H9 (cell line): ENCODE data around the gene RADIL. TPM values are rescaled to one million over a fixed set of nuclear protein-coding genes. Genes with fewer than 3 reads are reported as not detected.

Source experiments
- DNase-seq: peaks from one replicate; pipeline ENCODE4 v3.0.0-alpha.2; 2017
- H2AFZ ChIP-seq: one replicate; pipeline ENCODE4 v1.6.1; 2013; ENCODE audit warnings: mild to moderate bottlenecking, low read length, control low read depth, moderate library complexity
- H2AK5ac ChIP-seq: 2 replicates; pipeline ENCODE4 v1.6.1; 2013; ENCODE audit warnings: low read length, control low read depth, mixed read lengths; ENCODE audit not compliant: insufficient read length
- H2BK120ac ChIP-seq: one replicate; pipeline ENCODE4 v1.6.1; 2013; ENCODE audit warnings: low read depth, mild to moderate bottlenecking, low read length, control low read depth, inconsistent platforms; ENCODE audit not compliant: poor library complexity, severe bottlenecking
- H2BK12ac ChIP-seq: 2 replicates; pipeline ENCODE4 v1.6.1; 2013; ENCODE audit warnings: low read length, control low read depth, mixed read lengths, low read depth; ENCODE audit not compliant: insufficient read length
- H2BK15ac ChIP-seq: 2 replicates; pipeline ENCODE4 v1.6.1; 2013; ENCODE audit warnings: low read depth, low read length, control low read depth
- H2BK20ac ChIP-seq: one replicate; pipeline ENCODE4 v1.6.1; 2013; ENCODE audit warnings: low read depth, mild to moderate bottlenecking, low read length, control low read depth, inconsistent platforms; ENCODE audit not compliant: poor library complexity, severe bottlenecking
- H2BK5ac ChIP-seq: 2 replicates; pipeline ENCODE4 v1.6.1; 2013; ENCODE audit warnings: low read length, control low read depth, mixed read lengths; ENCODE audit not compliant: insufficient read length
- H3K14ac ChIP-seq: 2 replicates; pipeline ENCODE4 v1.6.1; 2013; ENCODE audit warnings: low read length, control low read depth; ENCODE audit not compliant: insufficient read depth
- H3K18ac ChIP-seq: 2 replicates; pipeline ENCODE4 v1.6.1; 2013; ENCODE audit warnings: low read depth, mild to moderate bottlenecking, mixed read lengths, low read length, control low read depth; ENCODE audit not compliant: insufficient read length
- H3K23ac ChIP-seq: 2 replicates; pipeline ENCODE4 v1.6.1; 2013; ENCODE audit warnings: low read length, control low read depth, mixed read lengths, low read depth; ENCODE audit not compliant: insufficient read length
- H3K23me2 ChIP-seq: 2 replicates; pipeline ENCODE4 v1.6.1; 2013; ENCODE audit warnings: low read depth, mild to moderate bottlenecking, mixed read lengths, low read length, control low read depth; ENCODE audit not compliant: insufficient read length, poor library complexity, severe bottlenecking
- H3K27ac ChIP-seq: 2 replicates; pipeline ENCODE4 v1.5.1; 2013; ENCODE audit warnings: low read length, control low read depth, mixed read lengths, low read depth; ENCODE audit not compliant: insufficient read length
- H3K27me3 ChIP-seq: 2 replicates; pipeline ENCODE4 v1.6.1; 2013; ENCODE audit warnings: low read length, control low read depth, inconsistent platforms; ENCODE audit not compliant: insufficient read depth
- H3K4ac ChIP-seq: 2 replicates; pipeline ENCODE4 v1.6.1; 2013; ENCODE audit warnings: low read depth, mild to moderate bottlenecking, control low read depth, inconsistent platforms, low read length, moderate library complexity
- H3K4me1 ChIP-seq: 2 replicates; pipeline ENCODE4 v1.6.1; 2013; ENCODE audit warnings: low read length, control low read depth, inconsistent platforms; ENCODE audit not compliant: insufficient read depth
- H3K4me2 ChIP-seq: 2 replicates; pipeline ENCODE4 v1.6.1; 2013; ENCODE audit warnings: low read length, control low read depth, mixed read lengths; ENCODE audit not compliant: insufficient read length, insufficient read depth
- H3K56ac ChIP-seq: 2 replicates; pipeline ENCODE4 v1.6.1; 2013; ENCODE audit warnings: low read depth, mild to moderate bottlenecking, mixed read lengths, low read length, control low read depth; ENCODE audit not compliant: insufficient read length
- H3K79me1 ChIP-seq: 2 replicates; pipeline ENCODE4 v1.6.1; 2013; ENCODE audit warnings: low read depth, mild to moderate bottlenecking, moderate library complexity, low read length, control low read depth, inconsistent platforms; ENCODE audit not compliant: insufficient read depth, poor library complexity, severe bottlenecking
- H3K79me2 ChIP-seq: 2 replicates; pipeline ENCODE4 v1.6.1; 2013; ENCODE audit warnings: low read length, control low read depth, inconsistent platforms; ENCODE audit not compliant: insufficient read depth
- H3K9ac ChIP-seq: 2 replicates; pipeline ENCODE4 v1.6.1; 2013; ENCODE audit warnings: low read length, control low read depth, mixed read lengths; ENCODE audit not compliant: insufficient read length; ENCODE audit errors: extremely low read depth
- H3K9me3 ChIP-seq: one replicate; pipeline ENCODE4 v1.6.1; 2013; ENCODE audit warnings: low read depth, low read length, inconsistent platforms; ENCODE audit not compliant: control insufficient read depth
- H3T11ph ChIP-seq: one replicate; pipeline ENCODE4 v1.6.1; 2013; ENCODE audit warnings: mild to moderate bottlenecking, low read length, control low read depth, inconsistent platforms
- H4K20me1 ChIP-seq: one replicate; pipeline ENCODE4 v1.6.1; 2013; ENCODE audit not compliant: control insufficient read depth, insufficient read length, insufficient read depth
- H4K5ac ChIP-seq: 2 replicates; pipeline ENCODE4 v1.6.1; 2013; ENCODE audit warnings: low read depth, mild to moderate bottlenecking, mixed read lengths, low read length, control low read depth; ENCODE audit not compliant: insufficient read length
- H4K8ac ChIP-seq: replicated peaks from 2 replicates; pipeline ENCODE4 v1.6.1; 2013; ENCODE audit warnings: low read length, control low read depth, mixed read lengths, low read depth; ENCODE audit not compliant: insufficient read length
- H4K91ac ChIP-seq: 2 replicates; pipeline ENCODE4 v1.6.1; 2013; ENCODE audit warnings: low read depth, mild to moderate bottlenecking, moderate library complexity, mixed read lengths, low read length, control low read depth; ENCODE audit not compliant: insufficient read length
- H3K27ac Mint-ChIP-seq, 3 experiments: 2 replicates in 2 of 3; 3 replicates in 1 of 3; pipeline ENCODE4 v1.8.0; 2020 to 2021; ENCODE audit warnings: mixed read lengths in 3 of 3, mild to moderate bottlenecking in 1 of 3, moderate library complexity in 1 of 3
- H3K27me3 Mint-ChIP-seq: 2 replicates; pipeline ENCODE4 v1.8.0; 2021; ENCODE audit warnings: low read depth, mild to moderate bottlenecking, moderate library complexity, mixed read lengths
- H3K36me3 Mint-ChIP-seq, 3 experiments: 2 replicates in 2 of 3; 3 replicates in 1 of 3; pipeline ENCODE4 v1.8.0; 2020 to 2021; ENCODE audit warnings: low read depth in 3 of 3, mixed read lengths in 3 of 3; ENCODE audit not compliant: insufficient read depth in 1 of 3
- H3K4me1 Mint-ChIP-seq, 2 experiments: 2 replicates each; pipeline ENCODE4 v1.8.0; 2020; ENCODE audit warnings: mixed read lengths in 2 of 2
- H3K4me3 Mint-ChIP-seq, 2 experiments: 2 replicates in 1 of 2; 3 replicates in 1 of 2; pipeline ENCODE4 v1.8.0; 2020 to 2021; ENCODE audit warnings: mild to moderate bottlenecking in 2 of 2, mixed read lengths in 2 of 2, moderate library complexity in 1 of 2
- H3K9me3 Mint-ChIP-seq, 2 experiments: 2 replicates in 1 of 2; 3 replicates in 1 of 2; pipeline ENCODE4 v1.8.0; 2020; ENCODE audit warnings: mild to moderate bottlenecking in 2 of 2, mixed read lengths in 2 of 2, moderate library complexity in 1 of 2
- WGBS: extraction: QIAGEN DNeasy Blood & Tissue Kit; methylation state at CpG from one replicate; pipeline ENCODE4 v1.1.7; 2013; ENCODE audit warnings: missing lambda C conversion rate, low lambda C conversion rate, mixed read lengths; ENCODE audit not compliant: insufficient read length; ENCODE audit errors: extremely low coverage; 5-methylcytosine and 5-hydroxymethylcytosine counted together
- total RNA-seq: library from RNA; stranded (reverse); gene quantifications from 2 replicates; pipeline ENCODE4 v1.2.1, GENCODE V29; 2021
- TF ChIP-seq, protein P1 (sequence below): fragments of 200-600 bp; sonication (generic); conservative IDR thresholded peaks from 3 replicates; pipeline ENCODE4 v1.8.0; 2021; ENCODE audit warnings: antibody characterized with exemption, mild to moderate bottlenecking

Gene RADIL
- total RNA-seq, 1 experiment from 2014 or later, result 4.7 TPM

DNA sequence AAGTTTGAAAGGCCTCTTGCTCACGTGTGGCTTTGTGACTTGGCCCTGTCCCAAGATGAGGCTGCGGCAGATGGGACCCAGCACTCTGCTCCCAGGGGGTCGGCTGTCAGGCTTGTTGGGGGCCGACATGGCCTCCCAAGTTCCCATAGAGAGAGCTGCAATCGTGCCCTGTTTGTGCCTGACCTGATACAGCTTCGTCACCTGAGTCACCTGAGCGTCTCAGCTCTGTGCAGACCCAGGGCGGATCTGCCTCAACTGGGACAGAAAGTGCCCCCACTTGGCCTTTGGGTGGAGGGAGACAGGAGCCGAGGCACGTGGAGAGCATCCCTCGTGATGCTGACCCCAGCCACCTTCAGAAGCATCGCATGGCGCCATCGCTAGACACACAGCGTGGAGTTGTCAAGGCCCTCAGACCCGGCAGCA is 43.4 kb downstream of the RADIL start:
- Histone ChIP-seq H2BK15ac (no peak overlapping the region), H2BK20ac (no peak overlapping the region), H3K23me2 (no peaks in the 10 kb centered on the region), H3K18ac (no peak overlapping the region), H4K5ac (no peak overlapping the region), H2BK5ac (no peak overlapping the region), H3K9me3 (no peaks in the 10 kb centered on the region), H2AFZ (no peak overlapping the region), H3K79me1 (no peaks in the 10 kb centered on the region), H3K27ac (no peak overlapping the region), H3K56ac (no peak overlapping the region), H4K91ac (no peak overlapping the region), H3K27me3 (no peaks in the 10 kb centered on the region), H3K79me2 (no peaks in the 10 kb centered on the region), H3K23ac (no peak overlapping the region), H4K8ac (no peak overlapping the region), H4K20me1 (no peaks in the 10 kb centered on the region), H3K4me2 (no peak overlapping the region), H2BK12ac (no peak overlapping the region), H2AK5ac (no peak overlapping the region), H3K9ac (no peak overlapping the region), H3K4me1 (no peaks in the 10 kb centered on the region), H3K14ac (no peak overlapping the region), H3T11ph (no peak overlapping the region), H3K4ac (no peak overlapping the region), H2BK120ac (no peak overlapping the region)
- no peaks in the 10 kb centered on the region for H3K36me3 Mint-ChIP-seq
- peaks cover 0 to 7% of the 10 kb centered on the region in 2 experiments; a peak in 3 of 4 replicates for H3K4me1 Mint-ChIP-seq
- no peak for DNase-seq
- H3K9me3 Mint-ChIP-seq, result no peaks in the 10 kb centered on the region
- no peak overlapping the region for H3K27ac Mint-ChIP-seq
- H3K27me3 Mint-ChIP-seq, result peaks cover 2% of the 10 kb centered on the region; the same call in 1 of the 2 replicates
- H3K4me3 Mint-ChIP-seq, result no peak overlapping the region
- TF ChIP-seq, protein P1, sequence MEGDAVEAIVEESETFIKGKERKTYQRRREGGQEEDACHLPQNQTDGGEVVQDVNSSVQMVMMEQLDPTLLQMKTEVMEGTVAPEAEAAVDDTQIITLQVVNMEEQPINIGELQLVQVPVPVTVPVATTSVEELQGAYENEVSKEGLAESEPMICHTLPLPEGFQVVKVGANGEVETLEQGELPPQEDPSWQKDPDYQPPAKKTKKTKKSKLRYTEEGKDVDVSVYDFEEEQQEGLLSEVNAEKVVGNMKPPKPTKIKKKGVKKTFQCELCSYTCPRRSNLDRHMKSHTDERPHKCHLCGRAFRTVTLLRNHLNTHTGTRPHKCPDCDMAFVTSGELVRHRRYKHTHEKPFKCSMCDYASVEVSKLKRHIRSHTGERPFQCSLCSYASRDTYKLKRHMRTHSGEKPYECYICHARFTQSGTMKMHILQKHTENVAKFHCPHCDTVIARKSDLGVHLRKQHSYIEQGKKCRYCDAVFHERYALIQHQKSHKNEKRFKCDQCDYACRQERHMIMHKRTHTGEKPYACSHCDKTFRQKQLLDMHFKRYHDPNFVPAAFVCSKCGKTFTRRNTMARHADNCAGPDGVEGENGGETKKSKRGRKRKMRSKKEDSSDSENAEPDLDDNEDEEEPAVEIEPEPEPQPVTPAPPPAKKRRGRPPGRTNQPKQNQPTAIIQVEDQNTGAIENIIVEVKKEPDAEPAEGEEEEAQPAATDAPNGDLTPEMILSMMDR, result no peak
- WGBS, result no CpG with 5 or more reads among the region's 16 CpGs
